B cell (primary cell): ENCODE measurements around the gene NCOA3. TPM values are rescaled to one million over a fixed set of nuclear protein-coding genes. Genes with fewer than 3 reads are reported as not detected.

Source experiments
- ATAC-seq: fragments of 200-7000 bp; cut with Tn5 transposase; one replicate; pipeline ENCODE4 v1.10.0; 2021; ENCODE audit warnings: low read depth, mild to moderate bottlenecking, moderate number of reproducible peaks, moderate library complexity
- CTCF ChIA-PET: fragments of 350-600 bp; sonication (Branson Sonifier 250); formaldehyde crosslinking; loops from one replicate; lab custom pipeline; 2021; ENCODE audit warnings: antibody characterized with exemption, inconsistent platforms; lab: Charles Lee
- POLR2A ChIA-PET: fragments of 350-600 bp; sonication (Branson Sonifier 250); formaldehyde crosslinking; loops from one replicate; lab custom pipeline; 2021; ENCODE audit warnings: antibody characterized with exemption; lab: Charles Lee
- DNase-seq: peaks from one replicate; pipeline ENCODE4 v3.0.0; 2013
- H2AFZ ChIP-seq: 2 replicates; pipeline ENCODE4 v1.6.1; 2012; ENCODE audit warnings: mild to moderate bottlenecking, low read depth, low read length; ENCODE audit not compliant: insufficient read depth, poor library complexity, severe bottlenecking
- H3K27ac ChIP-seq, 2 donors: 1 replicate in 1 of 2; 2 replicates in 1 of 2; pipeline ENCODE4 v1.5.1; 2012 to 2013; ENCODE audit warnings: low read length in 2 of 2, mild to moderate bottlenecking in 2 of 2, moderate library complexity in 1 of 2
- H3K27me3 ChIP-seq, 4 experiments: fragments of 200-600 bp in 1 of 4; sonication (generic) in 1 of 4; replicated peaks in 1 of 4; 1 replicate in 2 of 4; 2 replicates in 2 of 4; pipeline versions ENCODE4 v1.6.1 to v1.7.0; 2013 to 2016; ENCODE audit warnings: low read length in 3 of 4, mild to moderate bottlenecking in 2 of 4, mixed read lengths in 1 of 4, moderate library complexity in 1 of 4; ENCODE audit not compliant: insufficient read depth in 4 of 4, control insufficient read depth in 3 of 4; ENCODE audit errors: control extremely low read depth in 1 of 4
- H3K36me3 ChIP-seq, 2 experiments: replicated peaks in 1 of 2; 1 replicate in 1 of 2; 2 replicates in 1 of 2; pipeline versions ENCODE4 v1.6.1 to v1.7.1; 2013; ENCODE audit warnings: low read length in 1 of 2; ENCODE audit not compliant: insufficient read depth in 2 of 2, control insufficient read depth in 1 of 2; ENCODE audit errors: control extremely low read depth in 1 of 2, extremely low read depth in 1 of 2
- H3K4me1 ChIP-seq, 2 donors: fragments of 200-600 bp in 1 of 2; sonication (generic) in 1 of 2; 1 replicate in 1 of 2; 2 replicates in 1 of 2; pipeline versions ENCODE4 v1.5.1 to v1.6.1; 2013 to 2017; ENCODE audit warnings: low read length in 2 of 2; ENCODE audit not compliant: control insufficient read depth in 2 of 2, insufficient read depth in 2 of 2
- H3K4me2 ChIP-seq: replicated peaks from 2 replicates; pipeline ENCODE3; 2012; ENCODE audit warnings: mild to moderate bottlenecking, low read depth, low read length; ENCODE audit not compliant: poor library complexity, severe bottlenecking
- H3K4me3 ChIP-seq, 5 experiments: fragments of 200-600 bp in 1 of 5; sonication (generic) in 1 of 5; 1 replicate in 3 of 5; 2 replicates in 2 of 5; pipeline versions ENCODE4 v1.5.1 to v1.7.0; 2011 to 2016; ENCODE audit warnings: low read length in 4 of 5, mild to moderate bottlenecking in 4 of 5, low read depth in 2 of 5, control low read depth in 1 of 5, moderate library complexity in 1 of 5; ENCODE audit not compliant: insufficient read depth in 1 of 5; ENCODE audit errors: control extremely low read depth in 1 of 5, extremely low read depth in 1 of 5
- H3K79me2 ChIP-seq: fragments of 200-600 bp; sonication (generic); one replicate; pipeline ENCODE4 v1.6.0; 2016; ENCODE audit warnings: low read length; ENCODE audit not compliant: control insufficient read depth, insufficient read depth
- H3K9ac ChIP-seq: fragments of 200-600 bp; sonication (generic); 2 replicates; pipeline ENCODE4 v1.6.1; 2017; ENCODE audit warnings: mild to moderate bottlenecking, low read length, moderate library complexity
- H3K9me3 ChIP-seq, 3 donors: one replicate each; pipeline versions ENCODE4 v1.6.1 to v1.7.1; 2013; ENCODE audit warnings: low read length in 2 of 3; ENCODE audit not compliant: control insufficient read depth in 2 of 3, insufficient read depth in 1 of 3; ENCODE audit errors: control extremely low read depth in 1 of 3
- H4K20me1 ChIP-seq: 2 replicates; pipeline ENCODE4 v1.6.0; 2012; ENCODE audit warnings: mild to moderate bottlenecking, low read length; ENCODE audit not compliant: insufficient read depth, control insufficient read depth, poor library complexity, severe bottlenecking
- H3K27ac Mint-ChIP-seq: one replicate; pipeline ENCODE4 v1.8.0; 2021; ENCODE audit warnings: mixed read lengths
- H3K27me3 Mint-ChIP-seq: one replicate; pipeline ENCODE4 v1.8.0; 2021; ENCODE audit warnings: mixed read lengths
- H3K4me1 Mint-ChIP-seq: one replicate; pipeline ENCODE4 v1.8.0; 2021; ENCODE audit warnings: mixed read lengths
- H3K4me3 Mint-ChIP-seq: one replicate; pipeline ENCODE4 v1.8.0; 2021; ENCODE audit warnings: mixed read lengths
- H3K9me3 Mint-ChIP-seq: one replicate; pipeline ENCODE4 v1.8.0; 2022; ENCODE audit warnings: mixed read lengths; ENCODE audit not compliant: insufficient read depth
- EZH2 ChIP-seq: IDR thresholded peaks from 2 replicates; pipeline ENCODE4 v1.6.1; 2012; ENCODE audit warnings: borderline replicate concordance, low read depth, mild to moderate bottlenecking, moderate library complexity, low read length; ENCODE audit not compliant: insufficient read depth, poor library complexity, severe bottlenecking
- WGBS: methylation state at CpG from one replicate; pipeline ENCODE4 v1.1.5; 2013; ENCODE audit warnings: missing lambda C conversion rate; ENCODE audit not compliant: insufficient coverage; 5-methylcytosine and 5-hydroxymethylcytosine counted together
- intact Hi-C: fragments of 100-400 bp; cut with micrococcal nuclease; formaldehyde crosslinking; loops from one replicate; pipeline ENCODE4 v1.10.0; 2022
- polyA plus RNA-seq: library from polyadenylated mRNA; depleted of rRNA; stranded (reverse); fragments of >200 nt; gene quantifications from 2 replicates; pipeline ENCODE4 v1.2.3, GENCODE V29; 2012
- total RNA-seq, 2 donors: library from RNA; stranded (reverse); fragments of 120-200 nt in 1 of 2; gene quantifications; 1 replicate in 1 of 2; 2 replicates in 1 of 2; pipeline versions ENCODE4 v1.2.3 to v1.2.4, GENCODE V29; 2013 to 2022
- TF ChIP-seq, protein P1 (sequence below): fragments of 200-600 bp; IDR thresholded peaks from one replicate; pipeline ENCODE4 v1.8.0; 2022; ENCODE audit warnings: antibody characterized with exemption, mild to moderate bottlenecking

The NCOA3 gene
- total and polyA plus RNA-seq, 2 donors (not counting 1 experiment from before 2014, with no cell fraction given), result 54.0 to 309 TPM

DNA sequence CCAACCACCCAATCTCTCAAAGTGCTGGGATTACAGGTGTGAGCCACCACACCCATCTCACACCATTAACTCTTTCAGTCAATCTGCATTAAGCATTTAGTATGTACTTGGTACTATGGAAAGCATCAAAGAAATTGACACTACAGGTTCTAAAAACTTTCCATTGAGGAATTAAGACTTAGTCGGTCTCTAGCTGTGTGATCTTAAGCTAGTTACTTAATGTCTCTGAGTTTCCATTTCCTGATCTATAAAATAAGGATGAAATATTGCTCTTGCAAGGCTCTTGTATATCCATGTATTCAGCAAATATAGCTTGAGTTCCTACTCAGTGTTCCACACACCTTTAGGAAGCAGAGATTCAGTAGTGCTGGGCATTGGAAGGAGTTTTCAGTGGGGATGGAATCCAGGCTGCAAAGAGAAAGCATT is 48.9 kb upstream of the NCOA3 start:
- no peaks in the 10 kb centered on the region for H3K27me3 ChIP-seq
- no peak overlapping the region for H3K9ac ChIP-seq
- TF ChIP-seq, protein P1, sequence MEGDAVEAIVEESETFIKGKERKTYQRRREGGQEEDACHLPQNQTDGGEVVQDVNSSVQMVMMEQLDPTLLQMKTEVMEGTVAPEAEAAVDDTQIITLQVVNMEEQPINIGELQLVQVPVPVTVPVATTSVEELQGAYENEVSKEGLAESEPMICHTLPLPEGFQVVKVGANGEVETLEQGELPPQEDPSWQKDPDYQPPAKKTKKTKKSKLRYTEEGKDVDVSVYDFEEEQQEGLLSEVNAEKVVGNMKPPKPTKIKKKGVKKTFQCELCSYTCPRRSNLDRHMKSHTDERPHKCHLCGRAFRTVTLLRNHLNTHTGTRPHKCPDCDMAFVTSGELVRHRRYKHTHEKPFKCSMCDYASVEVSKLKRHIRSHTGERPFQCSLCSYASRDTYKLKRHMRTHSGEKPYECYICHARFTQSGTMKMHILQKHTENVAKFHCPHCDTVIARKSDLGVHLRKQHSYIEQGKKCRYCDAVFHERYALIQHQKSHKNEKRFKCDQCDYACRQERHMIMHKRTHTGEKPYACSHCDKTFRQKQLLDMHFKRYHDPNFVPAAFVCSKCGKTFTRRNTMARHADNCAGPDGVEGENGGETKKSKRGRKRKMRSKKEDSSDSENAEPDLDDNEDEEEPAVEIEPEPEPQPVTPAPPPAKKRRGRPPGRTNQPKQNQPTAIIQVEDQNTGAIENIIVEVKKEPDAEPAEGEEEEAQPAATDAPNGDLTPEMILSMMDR, result no peak
- no peak for TF ChIP-seq EZH2
- ATAC-seq (no peak), DNase-seq (no peak)
- no peak overlapping the region for H3K4me3 ChIP-seq
- no peak overlapping the region for H3K4me3 Mint-ChIP-seq
- no peaks in the 10 kb centered on the region for H3K9me3 Mint-ChIP-seq
- POLR2A ChIA-PET, result interaction anchor here (0.6 to 2.1 kb wide), 7 partner anchors 10 to 50 kb away, joined by 3 to 11 read pairs (median 6); no protein-coding TSS in a partner anchor
- H3K79me2 ChIP-seq, result peaks cover 11% of the 10 kb centered on the region
- peak overlapping the region; percentile 57 for H2AFZ ChIP-seq
- H3K36me3 ChIP-seq, result no peaks in the 10 kb centered on the region
- peaks cover 50% of the 10 kb centered on the region for H3K4me1 Mint-ChIP-seq
- no peak overlapping the region for H3K27ac ChIP-seq
- no peak overlapping the region for H3K27ac Mint-ChIP-seq
- CTCF ChIA-PET, result interaction anchor here (0.6 to 3.2 kb wide), 6 partner anchors 11 to 168 kb away, joined by 3 to 13 read pairs (median 4); no protein-coding TSS in a partner anchor
- H3K9me3 ChIP-seq, result peaks cover 0 to 5% (median 0%) of the 10 kb centered on the region in 3 donors
- H3K4me1 ChIP-seq, result peaks cover 42 to 45% of the 10 kb centered on the region in 2 donors
- no CpG with 5 or more reads among the region's 1 CpG for WGBS
- no peaks in the 10 kb centered on the region for H4K20me1 ChIP-seq
- H3K27me3 Mint-ChIP-seq, result no peaks in the 10 kb centered on the region
- intact Hi-C loops, result loop anchor here (2.0 to 5.0 kb wide), 2 partner anchors 16 to 35 kb away; no protein-coding TSS in a partner anchor
- H3K4me2 ChIP-seq, result peak overlapping the region; percentile 42

GRCh38 chr20:47453167-47453782 is 48.4 kb upstream of the NCOA3 start:
- Mint-ChIP-seq H3K27ac (peak overlapping the region; percentile 86), H3K4me3 (peak overlapping the region; percentile 78), H3K9me3 (no peaks in the 10 kb centered on the region), H3K4me1 (peaks cover 50% of the 10 kb centered on the region), H3K27me3 (no peaks in the 10 kb centered on the region)
- intact Hi-C loops, result loop anchor here (2.0 to 5.0 kb wide), 2 partner anchors 16 to 34 kb away; no protein-coding TSS in a partner anchor
- H3K9ac ChIP-seq, result no peak overlapping the region
- peak overlapping the region in 1 of 2 donors; percentile 9 for H3K27ac ChIP-seq
- DNase-seq (peak; percentile 43), ATAC-seq (peak; percentile 72)
- H4K20me1 ChIP-seq, result no peaks in the 10 kb centered on the region
- ChIA-PET CTCF (interaction anchor here (0.6 to 3.2 kb wide), 6 partner anchors 11 to 168 kb away, joined by 3 to 13 read pairs (median 4); no protein-coding TSS in a partner anchor), POLR2A (interaction anchor here (0.6 to 2.1 kb wide), 7 partner anchors 9 to 49 kb away, joined by 3 to 11 read pairs (median 6); no protein-coding TSS in a partner anchor)
- H3K9me3 ChIP-seq, result peaks cover 0 to 5% (median 0%) of the 10 kb centered on the region in 3 donors
- 100% methylated on average over 2 of the region's 4 CpGs for WGBS
- peak overlapping the region; percentile 42 for H3K4me2 ChIP-seq
- H3K4me3 ChIP-seq, result no peak overlapping the region
- H3K27me3 ChIP-seq, result no peaks in the 10 kb centered on the region
- no peak for TF ChIP-seq EZH2
- TF ChIP-seq, protein P1, result no peak
- H3K36me3 ChIP-seq, result no peaks in the 10 kb centered on the region
- peaks cover 11% of the 10 kb centered on the region for H3K79me2 ChIP-seq
- H3K4me1 ChIP-seq, result peaks cover 42 to 45% of the 10 kb centered on the region in 2 donors
- H2AFZ ChIP-seq, result peak overlapping the region; percentile 57
